H9 (cell line): Measurements from ENCODE around the gene CDC20. TPM values are rescaled to one million over a fixed set of nuclear protein-coding genes. Genes with fewer than 3 reads are reported as not detected.

ENCODE experiments used
- DNase-seq: peaks from one replicate; pipeline ENCODE4 v3.0.0-alpha.2; 2017
- H2AFZ ChIP-seq: one replicate; pipeline ENCODE4 v1.6.1; 2013; ENCODE audit warnings: mild to moderate bottlenecking, low read length, control low read depth, moderate library complexity
- H2AK5ac ChIP-seq: 2 replicates; pipeline ENCODE4 v1.6.1; 2013; ENCODE audit warnings: low read length, control low read depth, mixed read lengths; ENCODE audit not compliant: insufficient read length
- H2BK120ac ChIP-seq: one replicate; pipeline ENCODE4 v1.6.1; 2013; ENCODE audit warnings: low read depth, mild to moderate bottlenecking, low read length, control low read depth, inconsistent platforms; ENCODE audit not compliant: poor library complexity, severe bottlenecking
- H2BK12ac ChIP-seq: 2 replicates; pipeline ENCODE4 v1.6.1; 2013; ENCODE audit warnings: low read length, control low read depth, mixed read lengths, low read depth; ENCODE audit not compliant: insufficient read length
- H2BK15ac ChIP-seq: 2 replicates; pipeline ENCODE4 v1.6.1; 2013; ENCODE audit warnings: low read depth, low read length, control low read depth
- H2BK20ac ChIP-seq: one replicate; pipeline ENCODE4 v1.6.1; 2013; ENCODE audit warnings: low read depth, mild to moderate bottlenecking, low read length, control low read depth, inconsistent platforms; ENCODE audit not compliant: poor library complexity, severe bottlenecking
- H2BK5ac ChIP-seq: 2 replicates; pipeline ENCODE4 v1.6.1; 2013; ENCODE audit warnings: low read length, control low read depth, mixed read lengths; ENCODE audit not compliant: insufficient read length
- H3K14ac ChIP-seq: 2 replicates; pipeline ENCODE4 v1.6.1; 2013; ENCODE audit warnings: low read length, control low read depth; ENCODE audit not compliant: insufficient read depth
- H3K18ac ChIP-seq: 2 replicates; pipeline ENCODE4 v1.6.1; 2013; ENCODE audit warnings: low read depth, mild to moderate bottlenecking, mixed read lengths, low read length, control low read depth; ENCODE audit not compliant: insufficient read length
- H3K23ac ChIP-seq: 2 replicates; pipeline ENCODE4 v1.6.1; 2013; ENCODE audit warnings: low read length, control low read depth, mixed read lengths, low read depth; ENCODE audit not compliant: insufficient read length
- H3K23me2 ChIP-seq: 2 replicates; pipeline ENCODE4 v1.6.1; 2013; ENCODE audit warnings: low read depth, mild to moderate bottlenecking, mixed read lengths, low read length, control low read depth; ENCODE audit not compliant: insufficient read length, poor library complexity, severe bottlenecking
- H3K27ac ChIP-seq: 2 replicates; pipeline ENCODE4 v1.5.1; 2013; ENCODE audit warnings: low read length, control low read depth, mixed read lengths, low read depth; ENCODE audit not compliant: insufficient read length
- H3K27me3 ChIP-seq: 2 replicates; pipeline ENCODE4 v1.6.1; 2013; ENCODE audit warnings: low read length, control low read depth, inconsistent platforms; ENCODE audit not compliant: insufficient read depth
- H3K4ac ChIP-seq: 2 replicates; pipeline ENCODE4 v1.6.1; 2013; ENCODE audit warnings: low read depth, mild to moderate bottlenecking, control low read depth, inconsistent platforms, low read length, moderate library complexity
- H3K4me1 ChIP-seq: 2 replicates; pipeline ENCODE4 v1.6.1; 2013; ENCODE audit warnings: low read length, control low read depth, inconsistent platforms; ENCODE audit not compliant: insufficient read depth
- H3K4me2 ChIP-seq: 2 replicates; pipeline ENCODE4 v1.6.1; 2013; ENCODE audit warnings: low read length, control low read depth, mixed read lengths; ENCODE audit not compliant: insufficient read length, insufficient read depth
- H3K56ac ChIP-seq: 2 replicates; pipeline ENCODE4 v1.6.1; 2013; ENCODE audit warnings: low read depth, mild to moderate bottlenecking, mixed read lengths, low read length, control low read depth; ENCODE audit not compliant: insufficient read length
- H3K79me1 ChIP-seq: 2 replicates; pipeline ENCODE4 v1.6.1; 2013; ENCODE audit warnings: low read depth, mild to moderate bottlenecking, moderate library complexity, low read length, control low read depth, inconsistent platforms; ENCODE audit not compliant: insufficient read depth, poor library complexity, severe bottlenecking
- H3K79me2 ChIP-seq: 2 replicates; pipeline ENCODE4 v1.6.1; 2013; ENCODE audit warnings: low read length, control low read depth, inconsistent platforms; ENCODE audit not compliant: insufficient read depth
- H3K9ac ChIP-seq: 2 replicates; pipeline ENCODE4 v1.6.1; 2013; ENCODE audit warnings: low read length, control low read depth, mixed read lengths; ENCODE audit not compliant: insufficient read length; ENCODE audit errors: extremely low read depth
- H3K9me3 ChIP-seq: one replicate; pipeline ENCODE4 v1.6.1; 2013; ENCODE audit warnings: low read depth, low read length, inconsistent platforms; ENCODE audit not compliant: control insufficient read depth
- H3T11ph ChIP-seq: one replicate; pipeline ENCODE4 v1.6.1; 2013; ENCODE audit warnings: mild to moderate bottlenecking, low read length, control low read depth, inconsistent platforms
- H4K20me1 ChIP-seq: one replicate; pipeline ENCODE4 v1.6.1; 2013; ENCODE audit not compliant: control insufficient read depth, insufficient read length, insufficient read depth
- H4K5ac ChIP-seq: 2 replicates; pipeline ENCODE4 v1.6.1; 2013; ENCODE audit warnings: low read depth, mild to moderate bottlenecking, mixed read lengths, low read length, control low read depth; ENCODE audit not compliant: insufficient read length
- H4K8ac ChIP-seq: replicated peaks from 2 replicates; pipeline ENCODE4 v1.6.1; 2013; ENCODE audit warnings: low read length, control low read depth, mixed read lengths, low read depth; ENCODE audit not compliant: insufficient read length
- H4K91ac ChIP-seq: 2 replicates; pipeline ENCODE4 v1.6.1; 2013; ENCODE audit warnings: low read depth, mild to moderate bottlenecking, moderate library complexity, mixed read lengths, low read length, control low read depth; ENCODE audit not compliant: insufficient read length
- H3K27ac Mint-ChIP-seq, 3 experiments: 2 replicates in 2 of 3; 3 replicates in 1 of 3; pipeline ENCODE4 v1.8.0; 2020 to 2021; ENCODE audit warnings: mixed read lengths in 3 of 3, mild to moderate bottlenecking in 1 of 3, moderate library complexity in 1 of 3
- H3K27me3 Mint-ChIP-seq: 2 replicates; pipeline ENCODE4 v1.8.0; 2021; ENCODE audit warnings: low read depth, mild to moderate bottlenecking, moderate library complexity, mixed read lengths
- H3K36me3 Mint-ChIP-seq, 3 experiments: 2 replicates in 2 of 3; 3 replicates in 1 of 3; pipeline ENCODE4 v1.8.0; 2020 to 2021; ENCODE audit warnings: low read depth in 3 of 3, mixed read lengths in 3 of 3; ENCODE audit not compliant: insufficient read depth in 1 of 3
- H3K4me1 Mint-ChIP-seq, 2 experiments: 2 replicates each; pipeline ENCODE4 v1.8.0; 2020; ENCODE audit warnings: mixed read lengths in 2 of 2
- H3K4me3 Mint-ChIP-seq, 2 experiments: 2 replicates in 1 of 2; 3 replicates in 1 of 2; pipeline ENCODE4 v1.8.0; 2020 to 2021; ENCODE audit warnings: mild to moderate bottlenecking in 2 of 2, mixed read lengths in 2 of 2, moderate library complexity in 1 of 2
- H3K9me3 Mint-ChIP-seq, 2 experiments: 2 replicates in 1 of 2; 3 replicates in 1 of 2; pipeline ENCODE4 v1.8.0; 2020; ENCODE audit warnings: mild to moderate bottlenecking in 2 of 2, mixed read lengths in 2 of 2, moderate library complexity in 1 of 2
- WGBS: extraction: QIAGEN DNeasy Blood & Tissue Kit; methylation state at CpG from one replicate; pipeline ENCODE4 v1.1.7; 2013; ENCODE audit warnings: missing lambda C conversion rate, low lambda C conversion rate, mixed read lengths; ENCODE audit not compliant: insufficient read length; ENCODE audit errors: extremely low coverage; 5-methylcytosine and 5-hydroxymethylcytosine counted together
- total RNA-seq: library from RNA; stranded (reverse); gene quantifications from 2 replicates; pipeline ENCODE4 v1.2.1, GENCODE V29; 2021
- TF ChIP-seq, protein P1 (sequence below): fragments of 200-600 bp; sonication (generic); conservative IDR thresholded peaks from 3 replicates; pipeline ENCODE4 v1.8.0; 2021; ENCODE audit warnings: antibody characterized with exemption, mild to moderate bottlenecking

CDC20 gene
- total RNA-seq, 1 experiment from 2014 or later: 246 TPM

DNA sequence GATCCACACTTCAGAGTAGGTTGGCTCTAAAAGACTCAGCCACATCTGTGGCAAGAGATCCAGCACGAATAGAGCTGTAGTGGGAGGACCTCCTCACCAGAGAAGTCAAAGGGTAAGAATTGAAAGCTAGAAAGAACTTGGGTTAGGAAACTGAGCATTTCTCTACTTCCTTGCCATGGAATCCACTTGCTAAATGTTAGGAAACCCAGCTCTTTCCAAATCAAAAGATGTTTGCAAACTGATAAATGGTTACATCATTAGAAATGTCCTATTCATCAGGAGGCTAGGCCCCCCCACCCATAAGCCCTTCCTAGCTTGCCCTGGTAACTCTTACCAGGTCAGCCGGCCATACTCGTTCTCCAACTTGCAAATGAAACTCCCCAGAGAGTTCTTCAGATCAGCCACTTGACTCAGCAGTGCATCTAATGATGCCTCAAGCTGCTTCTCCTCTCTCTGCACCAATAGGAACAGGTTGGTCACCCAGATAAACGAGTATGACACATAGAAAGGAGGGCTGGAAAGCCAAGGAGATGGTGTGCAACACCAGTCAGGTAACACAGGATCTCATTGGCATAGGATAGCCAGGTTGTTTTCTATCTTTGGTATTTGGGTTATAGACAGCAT is 29.3 kb downstream of the CDC20 start:
- Histone ChIP-seq H2BK12ac (no peak overlapping the region), H3K4ac (no peak overlapping the region), H2BK5ac (no peak overlapping the region), H2AFZ (no peak overlapping the region), H2AK5ac (no peak overlapping the region), H3K9me3 (no peaks in the 10 kb centered on the region), H3T11ph (no peak overlapping the region), H3K79me2 (peaks cover 1% of the 10 kb centered on the region; the same call in 1 of the 2 replicates), H4K91ac (no peak overlapping the region), H3K23me2 (peaks cover 7% of the 10 kb centered on the region), H3K9ac (no peak overlapping the region), H2BK20ac (no peak overlapping the region), H3K14ac (no peak overlapping the region), H3K79me1 (peaks cover 2% of the 10 kb centered on the region), H4K20me1 (no peaks in the 10 kb centered on the region), H3K23ac (no peak overlapping the region), H3K4me2 (peak overlapping the region; percentile 73), H3K56ac (no peak overlapping the region), H4K5ac (no peak overlapping the region), H3K27me3 (no peaks in the 10 kb centered on the region), H3K4me1 (no peaks in the 10 kb centered on the region), H3K18ac (no peak overlapping the region), H3K27ac (no peak overlapping the region), H2BK120ac (no peak overlapping the region), H2BK15ac (no peak overlapping the region), H4K8ac (no peak overlapping the region)
- peaks cover 5 to 50% (median 35%) of the 10 kb centered on the region in 3 experiments; a peak in 6 of 7 replicates for H3K36me3 Mint-ChIP-seq
- TF ChIP-seq, protein P1, sequence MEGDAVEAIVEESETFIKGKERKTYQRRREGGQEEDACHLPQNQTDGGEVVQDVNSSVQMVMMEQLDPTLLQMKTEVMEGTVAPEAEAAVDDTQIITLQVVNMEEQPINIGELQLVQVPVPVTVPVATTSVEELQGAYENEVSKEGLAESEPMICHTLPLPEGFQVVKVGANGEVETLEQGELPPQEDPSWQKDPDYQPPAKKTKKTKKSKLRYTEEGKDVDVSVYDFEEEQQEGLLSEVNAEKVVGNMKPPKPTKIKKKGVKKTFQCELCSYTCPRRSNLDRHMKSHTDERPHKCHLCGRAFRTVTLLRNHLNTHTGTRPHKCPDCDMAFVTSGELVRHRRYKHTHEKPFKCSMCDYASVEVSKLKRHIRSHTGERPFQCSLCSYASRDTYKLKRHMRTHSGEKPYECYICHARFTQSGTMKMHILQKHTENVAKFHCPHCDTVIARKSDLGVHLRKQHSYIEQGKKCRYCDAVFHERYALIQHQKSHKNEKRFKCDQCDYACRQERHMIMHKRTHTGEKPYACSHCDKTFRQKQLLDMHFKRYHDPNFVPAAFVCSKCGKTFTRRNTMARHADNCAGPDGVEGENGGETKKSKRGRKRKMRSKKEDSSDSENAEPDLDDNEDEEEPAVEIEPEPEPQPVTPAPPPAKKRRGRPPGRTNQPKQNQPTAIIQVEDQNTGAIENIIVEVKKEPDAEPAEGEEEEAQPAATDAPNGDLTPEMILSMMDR: no peak
- no peak overlapping the region for H3K27ac Mint-ChIP-seq
- no peaks in the 10 kb centered on the region; a peak in 1 of 5 replicates for H3K9me3 Mint-ChIP-seq
- H3K4me1 Mint-ChIP-seq: peaks cover 14 to 16% of the 10 kb centered on the region in 2 experiments
- no peaks in the 10 kb centered on the region for H3K27me3 Mint-ChIP-seq
- WGBS: no CpG with 5 or more reads among the region's 4 CpGs
- no peak for DNase-seq
- peak overlapping the region; percentile 100 for H3K4me3 Mint-ChIP-seq
